ENCODE data around the gene RAD51B. TPM values are rescaled to one million over a fixed set of nuclear protein-coding genes. Genes with fewer than 3 reads are reported as not detected.

Gene RAD51B
- total RNA-seq, 1 experiment from 2014 or later = 16.7 TPM

GRCh38 chr14:68622856-68623255, 803.3 kb downstream of the RAD51B start:
- no peak overlapping the region for H4K5ac ChIP-seq (ENCODE audit: insufficient read length, low read depth, low read length)
- DNase-seq = no peak
- H3K23ac ChIP-seq (ENCODE audit: insufficient read length, low read depth, low read length) = no peak overlapping the region
- H2AFZ ChIP-seq (ENCODE audit: low read length) = no peak overlapping the region
- no peaks in the 10 kb centered on the region for H3K79me2 ChIP-seq (ENCODE audit: insufficient read depth, low read length)
- H3K4me1 ChIP-seq (ENCODE audit: insufficient read depth, low read length) = no peaks in the 10 kb centered on the region
- peaks cover 3 to 10% (median 6%) of the 10 kb centered on the region in 3 experiments for H3K36me3 Mint-ChIP-seq (ENCODE audit: insufficient read depth in 1 of 3, low read depth in 3 of 3)
- H3K27me3 ChIP-seq (ENCODE audit: insufficient read depth, low read length) = no peaks in the 10 kb centered on the region
- peaks cover 8% of the 10 kb centered on the region for H3K27me3 Mint-ChIP-seq (ENCODE audit: low read depth)
- no peak overlapping the region for H3K4me2 ChIP-seq (ENCODE audit: insufficient read depth, insufficient read length, low read length)
- no peak overlapping the region for H4K91ac ChIP-seq (ENCODE audit: insufficient read length, low read depth, low read length)
- H3K4me1 Mint-ChIP-seq = peaks cover 6 to 15% of the 10 kb centered on the region in 2 experiments
- H3K56ac ChIP-seq (ENCODE audit: insufficient read length, low read depth, low read length) = no peak overlapping the region
- no peak overlapping the region for H3K4ac ChIP-seq (ENCODE audit: low read depth, low read length)
- no peak overlapping the region for H3K27ac ChIP-seq (ENCODE audit: insufficient read length, low read depth, low read length)
- H3K27ac Mint-ChIP-seq = no peak overlapping the region
- H3K14ac ChIP-seq (ENCODE audit: insufficient read depth, low read length) = no peak overlapping the region
- H2AK5ac ChIP-seq (ENCODE audit: insufficient read length, low read length) = no peak overlapping the region
- H3K18ac ChIP-seq (ENCODE audit: insufficient read length, low read depth, low read length) = no peak overlapping the region
- WGBS (ENCODE audit: extremely low coverage, insufficient read length, low lambda C conversion rate) = no CpG with 5 or more reads among the region's 5 CpGs
- H2BK15ac ChIP-seq (ENCODE audit: low read depth, low read length) = no peak overlapping the region
- no peaks in the 10 kb centered on the region for H3K23me2 ChIP-seq (ENCODE audit: insufficient read length, low read depth, low read length, poor library complexity, severe bottlenecking)
- H3K9ac ChIP-seq (ENCODE audit: extremely low read depth, insufficient read length, low read length) = no peak overlapping the region
- H3K9me3 Mint-ChIP-seq = peaks cover 8 to 10% of the 10 kb centered on the region in 2 experiments
- no peaks in the 10 kb centered on the region for H4K20me1 ChIP-seq (ENCODE audit: control insufficient read depth, insufficient read depth, insufficient read length)
- H3T11ph ChIP-seq (ENCODE audit: low read length) = no peak overlapping the region
- no peak overlapping the region for H2BK5ac ChIP-seq (ENCODE audit: insufficient read length, low read length)
- TF ChIP-seq CTCF (conservative IDR thresholded peaks at IDR 0.05) = no peak
- H2BK12ac ChIP-seq (ENCODE audit: insufficient read length, low read depth, low read length) = no peak overlapping the region
- no peaks in the 10 kb centered on the region for H3K79me1 ChIP-seq (ENCODE audit: insufficient read depth, low read depth, low read length, poor library complexity, severe bottlenecking)
- H2BK120ac ChIP-seq (ENCODE audit: low read depth, low read length, poor library complexity, severe bottlenecking) = no peak overlapping the region
- no peak overlapping the region for H2BK20ac ChIP-seq (ENCODE audit: low read depth, low read length, poor library complexity, severe bottlenecking)
- H4K8ac ChIP-seq (replicated peaks; ENCODE audit: insufficient read length, low read depth, low read length) = no peak overlapping the region
- no peaks in the 10 kb centered on the region for H3K9me3 ChIP-seq (ENCODE audit: control insufficient read depth, low read depth, low read length)
- no peak overlapping the region for H3K4me3 Mint-ChIP-seq
